Renal cortical epithelial cell (primary cell): Measurements from ENCODE around the gene AGAP3. TPM values are rescaled to one million over a fixed set of nuclear protein-coding genes. Genes with fewer than 3 reads are reported as not detected.

Source experiments
- DNase-seq: peaks from one replicate; pipeline ENCODE4 v3.0.0-alpha.2; 2011; ENCODE audit warnings: low read depth
- total RNA-seq: library from RNA; depleted of rRNA; stranded (reverse); fragments of >200 nt; gene quantifications from 2 replicates; pipeline ENCODE4 v1.2.3, GENCODE V29; 2014

The AGAP3 gene
- total RNA-seq, 1 donor from 2014 or later: 41.2 TPM

- DNase-seq: peak; percentile 98
Observed at GRCh38 chr7:151057989-151058780, 28.1 kb upstream of the AGAP3 start.

DNA sequence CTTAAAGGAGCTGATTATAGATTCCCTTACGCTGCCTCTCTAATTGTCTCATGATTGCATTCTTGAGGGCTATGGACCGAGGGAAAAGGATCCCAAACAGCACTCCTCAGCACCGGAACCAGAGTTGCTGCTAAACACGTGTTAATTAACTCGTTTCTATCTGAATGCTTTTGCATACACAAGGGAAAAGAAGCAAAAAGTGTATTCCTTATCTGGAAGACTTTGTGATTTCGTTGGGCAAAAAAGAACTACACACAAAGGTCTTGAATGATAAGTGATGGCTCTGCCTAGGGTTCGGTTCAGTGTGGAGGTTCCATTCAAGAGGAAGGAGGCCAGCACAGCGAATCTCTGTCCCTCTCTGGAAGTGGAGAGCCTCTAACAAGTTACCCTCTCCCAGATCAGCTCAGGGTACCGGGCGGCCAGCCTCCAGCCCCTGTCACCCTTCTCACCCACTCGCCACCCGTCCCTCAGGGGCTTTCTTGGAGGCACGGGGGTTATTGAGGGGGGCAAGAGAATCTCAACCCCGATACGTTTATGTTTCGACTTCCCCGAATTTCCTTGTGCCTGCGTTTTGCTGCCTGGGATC lies 27.4 kb upstream of the AGAP3 start:
- peak; percentile 63 for DNase-seq

DNA sequence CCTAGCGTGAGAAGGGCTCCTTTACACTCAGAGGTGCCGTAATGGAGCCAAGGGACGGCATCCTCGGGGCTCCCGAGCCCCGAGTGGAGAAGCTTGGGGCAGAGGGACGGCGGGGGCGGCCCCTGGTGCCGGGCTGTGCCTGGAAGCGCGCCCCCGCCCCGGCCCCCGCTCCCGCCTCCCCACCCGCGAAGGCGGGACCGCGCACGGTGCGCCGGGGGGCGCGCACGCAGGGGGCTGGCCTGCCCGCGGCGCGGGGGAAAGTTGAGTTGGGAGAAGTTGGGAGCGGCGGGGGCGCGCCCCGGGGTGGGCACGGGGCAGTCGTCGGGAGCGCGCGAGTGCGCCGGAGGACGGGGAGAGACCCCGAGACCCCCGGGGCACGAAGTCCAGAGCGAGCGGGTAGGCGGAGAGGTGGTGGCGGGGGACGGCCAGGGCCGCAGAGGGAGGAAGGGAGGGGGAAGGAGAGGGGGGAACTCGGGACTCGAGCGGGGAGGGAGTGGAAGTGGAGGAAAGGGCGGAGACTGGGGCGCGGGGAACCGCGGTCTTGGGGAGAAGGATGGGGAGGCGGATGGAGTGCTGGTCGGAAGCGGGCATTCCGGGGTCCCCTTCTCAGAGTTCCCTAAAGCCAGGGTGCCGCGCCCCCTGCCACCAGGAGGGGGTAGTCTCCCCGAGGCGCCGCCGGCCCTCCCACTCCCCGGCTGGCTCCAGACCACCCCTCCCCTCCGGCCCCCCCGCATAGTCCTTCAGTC lies 26.7 kb upstream of the AGAP3 start, which contains the start of gene SLC4A2:
Gene SLC4A2, plus strand, starts transcription at position 223 of the 746 bp plus-strand sequence. CDS start 2,399 bp downstream, outside the sequence.
- no peak for DNase-seq

DNA sequence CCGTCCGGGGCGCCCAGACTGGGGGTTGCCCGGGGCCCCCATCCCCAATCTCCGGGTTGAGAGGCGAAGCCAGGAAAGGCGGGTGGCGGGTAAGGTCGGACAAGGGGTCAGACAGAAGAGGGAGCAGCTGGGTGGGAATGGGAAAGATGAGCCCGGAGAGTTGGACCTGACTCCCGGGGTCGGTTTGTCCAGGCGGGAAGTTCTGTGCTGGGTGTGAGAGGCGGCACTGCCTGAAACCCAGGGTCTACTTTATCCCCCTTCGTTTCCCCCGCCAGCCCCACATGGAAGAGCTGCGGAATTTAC lies 26.2 kb upstream of the AGAP3 start:
- DNase-seq: no peak

GRCh38 chr7:151060416-151061212 lies 25.7 kb upstream of the AGAP3 start:
- peak; percentile 65 for DNase-seq

DNA sequence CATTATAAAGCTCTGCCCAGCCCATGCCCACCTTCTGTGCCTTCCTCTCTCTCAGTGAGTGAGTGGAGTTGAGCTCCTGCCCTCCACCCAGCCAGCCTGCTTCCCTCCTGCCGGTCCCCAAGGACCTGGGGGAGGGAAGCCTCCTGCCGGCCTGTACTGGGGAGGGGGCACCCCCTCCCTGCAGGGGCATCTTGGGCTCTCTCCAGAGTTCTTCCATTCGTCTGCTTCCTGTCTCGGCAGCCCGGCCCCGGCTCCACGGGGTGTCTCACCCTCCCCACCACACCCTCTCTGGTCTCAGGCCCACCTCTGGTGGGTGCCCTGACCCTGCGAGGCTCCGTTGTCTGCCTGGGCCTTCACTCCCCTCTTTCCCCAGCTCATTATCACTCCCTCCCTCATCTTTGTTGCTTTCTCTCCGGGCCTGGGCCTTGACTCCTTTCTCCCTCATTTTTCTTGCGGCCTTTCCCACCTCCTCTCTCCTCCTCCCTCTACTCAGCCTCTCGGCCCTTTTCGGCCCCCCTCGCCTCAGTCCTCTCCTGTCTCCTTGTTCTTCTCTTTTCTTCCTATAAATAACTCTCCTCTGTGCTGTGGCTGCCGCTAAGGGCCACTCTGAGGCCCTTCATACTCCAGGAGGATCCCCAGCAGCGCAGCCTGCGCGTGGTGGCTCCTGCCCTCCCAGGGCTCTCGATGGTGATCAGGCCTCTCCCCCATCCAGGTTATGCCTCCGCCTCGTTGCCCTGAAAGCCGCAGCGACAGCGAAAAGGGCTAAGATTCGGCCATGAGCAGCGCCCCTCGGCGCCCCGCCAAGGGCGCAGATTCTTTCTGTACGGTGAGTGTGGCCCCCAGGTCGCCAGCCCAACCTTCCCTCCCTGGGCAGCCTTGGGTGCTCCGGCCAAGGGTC lies 24.8 kb upstream of the AGAP3 start:
- no peak for DNase-seq

DNA sequence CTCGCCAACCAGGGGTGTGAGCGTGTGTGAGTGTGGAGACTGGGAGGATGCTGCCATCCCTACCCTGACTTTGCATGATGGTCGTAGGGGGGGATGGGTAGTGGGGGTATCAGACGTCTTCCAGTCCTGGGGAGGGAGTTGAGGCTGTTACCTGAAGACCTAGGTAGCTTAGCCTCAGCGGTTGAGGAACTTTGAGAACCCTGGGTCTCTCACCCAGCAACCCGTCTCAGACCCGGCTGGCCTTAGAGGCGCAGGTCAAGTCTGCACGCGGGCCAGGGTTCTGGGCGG lies 24.2 kb upstream of the AGAP3 start:
- no peak for DNase-seq

DNA sequence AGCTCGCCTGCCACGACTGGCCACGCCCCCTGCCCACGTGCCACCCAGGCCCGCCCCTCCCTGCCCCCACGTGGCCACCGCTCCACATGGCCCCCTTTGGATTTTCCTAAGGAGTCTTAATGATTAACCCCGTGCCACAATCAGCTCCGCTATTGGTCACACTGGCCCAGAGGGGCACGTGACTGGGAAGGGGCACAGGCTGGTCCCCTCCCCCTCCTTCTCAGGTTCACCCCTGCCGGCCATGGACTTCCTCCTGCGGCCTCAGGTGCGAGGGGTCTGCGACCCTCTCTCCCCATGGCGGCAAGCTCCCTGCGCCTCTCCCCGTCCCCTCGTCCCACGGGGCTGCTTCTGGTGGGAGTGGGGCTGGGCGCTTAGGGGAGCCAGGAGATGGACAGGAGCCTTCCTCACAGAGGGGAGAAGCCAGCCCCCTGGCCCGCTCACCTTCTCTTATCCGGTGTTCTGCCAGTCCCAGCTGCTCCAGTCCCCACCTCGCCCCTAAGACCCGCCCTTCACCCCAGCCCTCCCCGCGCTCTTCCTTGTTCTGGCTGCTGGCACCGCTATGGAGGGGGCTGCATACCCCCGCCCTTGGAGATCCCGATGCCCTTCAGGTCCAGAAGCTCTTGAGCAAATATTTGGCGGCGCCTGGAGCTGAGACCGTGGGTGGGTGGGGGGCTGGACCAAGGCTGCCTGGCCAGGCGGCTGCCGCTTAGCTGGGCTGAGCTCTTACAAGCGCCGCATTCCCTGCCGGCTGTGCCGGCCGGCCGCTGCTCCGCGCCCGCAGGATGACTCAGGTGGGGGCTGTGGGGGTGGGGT lies 23.7 kb upstream of the AGAP3 start:
- peak; percentile 91 for DNase-seq

GRCh38 chr7:151063212-151063561 lies 23.1 kb upstream of the AGAP3 start:
- peak; percentile 54 for DNase-seq

- no peak for DNase-seq
Observed at GRCh38 chr7:151064454-151064853, 21.8 kb upstream of the AGAP3 start.

- no peak for DNase-seq
Observed at GRCh38 chr7:151064993-151065392, 21.3 kb upstream of the AGAP3 start.

- no peak for DNase-seq
Observed at GRCh38 chr7:151065516-151065915, 20.8 kb upstream of the AGAP3 start.

DNA sequence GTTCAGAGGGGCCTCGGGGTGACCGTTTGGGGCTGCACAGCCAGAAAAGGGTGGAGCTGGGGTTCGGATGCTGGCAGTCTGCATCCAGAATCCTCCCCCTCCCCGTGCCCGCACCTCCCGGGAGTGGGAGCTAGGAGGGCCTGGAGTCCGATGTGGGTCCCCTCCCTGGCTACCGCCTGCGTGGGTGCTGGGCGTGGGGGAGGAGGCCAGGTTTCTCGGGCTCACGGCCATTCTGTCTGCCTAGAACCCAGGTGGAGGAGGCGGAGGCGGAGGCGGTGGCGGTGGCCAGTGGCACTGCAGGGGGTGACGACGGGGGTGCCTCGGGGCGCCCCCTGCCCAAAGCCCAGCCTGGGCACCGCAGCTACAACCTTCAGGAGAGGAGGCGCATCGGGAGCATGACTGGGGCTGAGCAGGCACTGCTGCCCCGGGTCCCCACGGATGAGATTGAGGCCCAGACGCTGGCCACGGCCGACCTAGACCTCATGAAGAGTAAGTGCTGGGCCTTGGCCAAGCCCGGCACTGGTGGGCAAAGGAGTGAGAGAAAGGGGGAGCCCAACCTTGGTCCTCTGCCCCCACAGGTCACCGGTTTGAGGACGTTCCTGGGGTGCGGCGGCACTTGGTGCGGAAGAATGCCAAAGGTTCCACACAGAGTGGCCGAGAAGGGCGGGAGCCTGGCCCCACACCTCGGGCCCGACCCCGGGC lies 19.9 kb upstream of the AGAP3 start:
- DNase-seq: no peak

DNA sequence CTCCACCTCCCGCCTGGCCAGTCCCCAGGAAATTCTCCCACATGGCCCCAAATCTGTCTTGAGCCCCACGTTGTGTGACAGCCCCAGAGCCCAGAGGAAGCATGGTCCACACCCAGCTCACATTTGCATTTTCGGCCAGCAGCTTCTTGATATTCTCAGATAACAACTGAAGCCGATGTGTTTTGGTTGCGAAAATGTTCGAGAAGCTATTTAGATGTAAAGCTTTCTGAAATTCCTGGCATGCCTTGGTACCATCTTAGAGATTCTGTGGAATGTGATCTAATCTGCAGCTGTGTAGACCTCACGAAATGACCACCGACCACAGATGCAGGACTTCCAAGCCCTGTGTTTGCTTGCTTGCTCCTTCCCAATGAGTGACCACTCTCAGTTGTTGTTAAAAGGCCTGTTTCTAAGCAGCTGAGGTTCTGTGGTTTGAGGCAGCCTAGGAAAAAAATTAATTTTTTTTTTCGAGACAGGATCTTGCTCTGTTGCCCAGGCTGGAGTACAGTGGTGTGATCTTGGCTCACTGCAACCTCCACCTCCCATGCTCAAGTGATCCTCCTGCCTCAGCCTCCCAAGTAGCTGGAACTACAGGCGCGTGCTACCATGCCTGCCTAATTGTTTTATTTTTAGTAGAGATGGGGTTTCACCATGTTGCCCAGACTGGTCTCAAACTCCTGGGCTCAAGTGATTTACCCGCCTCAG lies 18.1 kb upstream of the AGAP3 start:
- DNase-seq: no peak

- no peak for DNase-seq
Observed at GRCh38 chr7:151069841-151070573, 16.3 kb upstream of the AGAP3 start.

DNA sequence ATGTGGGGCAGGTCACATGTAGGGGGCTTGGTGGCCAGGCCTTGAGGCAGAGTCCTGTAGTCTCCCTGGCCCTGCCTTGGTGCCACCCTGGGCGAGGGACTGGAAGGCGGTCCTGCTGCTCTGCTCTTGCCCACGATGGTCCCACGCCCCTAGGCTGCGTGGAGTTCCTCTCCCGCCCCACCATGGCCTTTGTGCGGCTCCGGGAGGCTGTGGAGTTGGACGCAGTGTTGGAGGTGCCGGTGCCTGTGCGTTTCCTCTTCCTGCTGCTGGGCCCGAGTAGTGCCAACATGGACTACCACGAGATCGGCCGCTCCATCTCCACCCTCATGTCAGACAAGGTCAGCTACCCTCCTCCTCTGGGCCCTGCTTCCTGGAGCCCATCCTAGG lies 15.7 kb upstream of the AGAP3 start:
- no peak for DNase-seq

DNA sequence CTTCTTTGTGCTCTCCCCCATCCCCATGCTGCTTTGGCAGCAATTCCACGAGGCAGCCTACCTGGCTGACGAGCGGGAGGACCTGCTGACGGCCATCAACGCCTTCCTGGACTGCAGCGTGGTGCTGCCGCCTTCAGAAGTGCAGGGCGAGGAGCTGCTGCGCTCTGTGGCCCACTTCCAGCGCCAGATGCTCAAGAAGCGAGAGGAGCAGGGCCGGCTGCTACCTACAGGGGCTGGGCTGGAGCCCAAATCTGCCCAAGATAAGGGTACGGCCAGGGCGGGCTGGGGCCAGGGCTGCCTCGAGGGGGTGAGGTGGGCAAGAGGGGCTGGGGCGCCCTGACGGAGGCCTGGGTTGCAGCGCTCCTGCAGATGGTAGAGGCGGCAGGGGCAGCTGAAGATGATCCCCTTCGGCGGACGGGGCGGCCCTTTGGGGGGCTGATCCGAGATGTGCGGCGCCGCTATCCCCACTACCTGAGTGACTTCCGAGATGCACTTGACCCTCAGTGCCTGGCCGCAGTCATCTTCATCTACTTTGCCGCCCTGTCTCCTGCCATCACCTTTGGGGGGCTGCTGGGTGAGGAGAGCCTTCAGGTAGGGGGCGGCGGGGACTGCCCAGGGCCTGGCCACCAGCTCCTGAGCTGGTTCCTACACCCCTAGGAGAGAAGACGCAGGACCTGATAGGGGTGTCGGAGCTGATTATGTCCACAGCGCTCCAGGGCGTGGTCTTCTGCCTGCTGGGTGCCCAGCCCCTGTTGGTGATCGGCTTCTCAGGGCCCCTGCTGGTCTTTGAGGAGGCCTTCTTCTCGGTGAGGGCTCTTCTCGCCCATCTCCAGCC lies 15.0 kb upstream of the AGAP3 start:
- no peak for DNase-seq

DNA sequence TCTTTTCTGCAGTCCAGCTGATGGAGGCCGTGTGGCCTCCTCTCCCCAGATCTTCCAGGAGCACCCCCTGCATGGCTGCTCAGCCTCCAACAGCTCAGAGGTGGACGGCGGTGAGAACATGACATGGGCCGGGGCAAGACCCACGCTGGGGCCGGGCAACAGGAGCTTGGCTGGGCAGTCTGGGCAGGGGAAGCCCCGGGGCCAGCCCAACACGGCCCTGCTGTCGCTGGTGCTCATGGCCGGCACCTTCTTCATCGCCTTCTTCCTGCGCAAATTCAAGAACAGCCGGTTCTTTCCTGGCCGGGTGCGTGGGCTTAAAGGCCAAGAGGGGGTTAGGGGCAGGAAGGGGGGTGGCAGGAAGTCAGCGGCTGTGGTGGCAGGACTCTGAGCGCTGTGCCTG lies 12.3 kb upstream of the AGAP3 start:
- no peak for DNase-seq
